ENCODE measurements around the gene OXGR1.

The OXGR1 gene

GRCh38 chr13:96968027-96968426 is 26.2 kb downstream of the OXGR1 start:
- no peak overlapping the region for H2AFZ ChIP-seq
- no peaks in the 10 kb centered on the region for H3K4me1 ChIP-seq
- H3K36me3 ChIP-seq (ENCODE audit: control insufficient read depth, insufficient read depth, low read length) = no peaks in the 10 kb centered on the region
- no peak overlapping the region for H3K9ac ChIP-seq
- TF ChIP-seq CTCF (IDR thresholded peaks at IDR 0.05) = no peak
- no peak overlapping the region for H3K27ac ChIP-seq
- no peaks in the 10 kb centered on the region for H3K79me2 ChIP-seq
- H3K9me3 ChIP-seq (ENCODE audit: control insufficient read depth, low read length) = no peaks in the 10 kb centered on the region
- no peak overlapping the region for H3K4me3 ChIP-seq (ENCODE audit: low read depth, low read length)
- no peak overlapping the region for H3K4me2 ChIP-seq (ENCODE audit: low read length)
- no peaks in the 10 kb centered on the region for H3K27me3 ChIP-seq (ENCODE audit: control insufficient read depth, insufficient read depth, low read length)

GRCh38 chr13:96967248-96967745 is 27.0 kb downstream of the OXGR1 start:
- Histone ChIP-seq H3K4me1 (no peaks in the 10 kb centered on the region), H3K4me3 (ENCODE audit: low read depth, low read length) (no peak overlapping the region), H3K27ac (no peak overlapping the region), H3K9ac (no peak overlapping the region), H3K79me2 (no peaks in the 10 kb centered on the region), H2AFZ (no peak overlapping the region), H3K4me2 (ENCODE audit: low read length) (no peak overlapping the region), H3K36me3 (ENCODE audit: control insufficient read depth, insufficient read depth, low read length) (no peaks in the 10 kb centered on the region), H3K27me3 (ENCODE audit: control insufficient read depth, insufficient read depth, low read length) (no peaks in the 10 kb centered on the region), H3K9me3 (ENCODE audit: control insufficient read depth, low read length) (no peaks in the 10 kb centered on the region)
- no peak for TF ChIP-seq CTCF (IDR thresholded peaks at IDR 0.05)

GRCh38 chr13:96966415-96967102 is 27.7 kb downstream of the OXGR1 start:
- Histone ChIP-seq H3K36me3 (ENCODE audit: control insufficient read depth, insufficient read depth, low read length) (no peaks in the 10 kb centered on the region), H3K4me1 (no peaks in the 10 kb centered on the region), H3K27ac (no peak overlapping the region), H3K4me3 (ENCODE audit: low read depth, low read length) (no peak overlapping the region), H3K4me2 (ENCODE audit: low read length) (no peak overlapping the region), H3K79me2 (no peaks in the 10 kb centered on the region), H3K27me3 (ENCODE audit: control insufficient read depth, insufficient read depth, low read length) (no peaks in the 10 kb centered on the region), H2AFZ (no peak overlapping the region), H3K9ac (no peak overlapping the region), H3K9me3 (ENCODE audit: control insufficient read depth, low read length) (no peaks in the 10 kb centered on the region)
- no peak for TF ChIP-seq CTCF (IDR thresholded peaks at IDR 0.05)

- Histone ChIP-seq H3K4me2 (ENCODE audit: low read length) (no peak overlapping the region), H3K4me1 (no peaks in the 10 kb centered on the region), H3K79me2 (no peaks in the 10 kb centered on the region), H2AFZ (no peak overlapping the region), H3K9me3 (ENCODE audit: control insufficient read depth, low read length) (no peaks in the 10 kb centered on the region), H3K27me3 (ENCODE audit: control insufficient read depth, insufficient read depth, low read length) (no peaks in the 10 kb centered on the region), H3K27ac (no peak overlapping the region), H3K4me3 (ENCODE audit: low read depth, low read length) (no peak overlapping the region), H3K36me3 (ENCODE audit: control insufficient read depth, insufficient read depth, low read length) (no peaks in the 10 kb centered on the region), H3K9ac (no peak overlapping the region)
- TF ChIP-seq CTCF (IDR thresholded peaks at IDR 0.05) = no peak
Measured at GRCh38 chr13:96963786-96964475, 30.3 kb downstream of the OXGR1 start.
